HepG2 (cell line): Measurements from ENCODE around the gene GGA1. TPM values are rescaled to one million over a fixed set of nuclear protein-coding genes. Genes with fewer than 3 reads are reported as not detected.
A peak's percentile ranks its signal among the peaks of the same experiment; 100 is the strongest.

Source experiments
- CENPT ChIP-seq: sonication (generic); formaldehyde crosslinking; IDR thresholded peaks from 2 replicates; pipeline ENCODE4 v1.8.0; 2022; ENCODE audit warnings: low read depth, mild to moderate bottlenecking, moderate library complexity, missing genetic modification reagents
- CERS6 ChIP-seq: sonication (generic); formaldehyde crosslinking; IDR thresholded peaks from 2 replicates; pipeline ENCODE4 v1.5.0; 2020; ENCODE audit warnings: missing genetic modification reagents
- CSRNP2 ChIP-seq: sonication (generic); formaldehyde crosslinking; conservative IDR thresholded peaks from 2 replicates; pipeline ENCODE4 v1.8.0; 2022; ENCODE audit warnings: low read depth, missing genetic modification reagents
- ELF3 ChIP-seq: IDR thresholded peaks from 2 replicates; pipeline ENCODE4 v1.6.1; 2016; ENCODE audit warnings: missing genetic modification reagents, missing compliant biosample characterization
- IRF2 ChIP-seq: IDR thresholded peaks from 2 replicates; pipeline ENCODE4 v1.6.1; 2018; ENCODE audit warnings: missing genetic modification reagents, missing compliant biosample characterization
- KLF12 ChIP-seq: sonication (generic); formaldehyde crosslinking; IDR thresholded peaks from 2 replicates; pipeline ENCODE4 v1.4.0; 2020; ENCODE audit warnings: missing genetic modification reagents, borderline replicate concordance
- NCOA2 ChIP-seq: sonication (generic); formaldehyde crosslinking; IDR thresholded peaks from 2 replicates; pipeline ENCODE4 v1.8.0; 2022; ENCODE audit warnings: inconsistent platforms
- NRL ChIP-seq: sonication (generic); formaldehyde crosslinking; IDR thresholded peaks from 2 replicates; pipeline ENCODE4 v1.5.0; 2020; ENCODE audit warnings: missing genetic modification reagents, mild to moderate bottlenecking, moderate library complexity, borderline replicate concordance
- PCBP2 ChIP-seq: fragments of 200-400 bp; formaldehyde crosslinking; optimal IDR thresholded peaks from 2 replicates; pipeline ENCODE3; 2018; ENCODE audit warnings: low read length, low read depth; ENCODE audit not compliant: poor library complexity, severe bottlenecking
- PHF8 ChIP-seq: sonication (generic); formaldehyde crosslinking; IDR thresholded peaks from 2 replicates; pipeline ENCODE4 v1.5.0; 2020; ENCODE audit warnings: missing genetic modification reagents
- POLR2AphosphoS5 ChIP-seq: IDR thresholded peaks from 2 replicates; pipeline ENCODE4 v1.6.1; 2012; ENCODE audit warnings: low read depth, low read length
- SSRP1 ChIP-seq: IDR thresholded peaks from 2 replicates; pipeline ENCODE4 v1.6.1; 2016; ENCODE audit warnings: control low read depth
- TAF15 ChIP-seq: fragments of 200-400 bp; formaldehyde crosslinking; IDR thresholded peaks from one replicate; pipeline ENCODE4 v1.6.1; 2018; ENCODE audit warnings: mild to moderate bottlenecking, low read depth, low read length; ENCODE audit not compliant: poor library complexity, severe bottlenecking
- TIGD3 ChIP-seq: sonication (generic); formaldehyde crosslinking; IDR thresholded peaks from 2 replicates; pipeline ENCODE4 v1.5.1; 2020; ENCODE audit warnings: mild to moderate bottlenecking, missing genetic modification reagents, borderline replicate concordance
- TRIM24 ChIP-seq: sonication (generic); formaldehyde crosslinking; IDR thresholded peaks from 2 replicates; pipeline ENCODE4 v1.8.0; 2022; ENCODE audit warnings: mild to moderate bottlenecking, missing genetic modification reagents
- ZBTB20 ChIP-seq: sonication (generic); formaldehyde crosslinking; IDR thresholded peaks from 2 replicates; pipeline ENCODE4 v1.8.1; 2023; ENCODE audit warnings: missing genetic modification reagents, low read depth, mild to moderate bottlenecking, borderline replicate concordance
- ZBTB33 ChIP-seq: sonication (generic); formaldehyde crosslinking; IDR thresholded peaks from 2 replicates; pipeline ENCODE4 v1.4.0; 2020; ENCODE audit warnings: missing genetic modification reagents
- ZMYM2 ChIP-seq: sonication (generic); formaldehyde crosslinking; IDR thresholded peaks from 2 replicates; pipeline ENCODE4 v1.8.0; 2022; ENCODE audit warnings: mild to moderate bottlenecking, missing genetic modification reagents
- ZNF24 ChIP-seq: fragments of 450-650 bp; IDR thresholded peaks from 2 replicates; pipeline ENCODE4 v1.6.1; 2017; ENCODE audit warnings: antibody characterized with exemption, mild to moderate bottlenecking
- ZNF343 ChIP-seq: sonication (generic); formaldehyde crosslinking; IDR thresholded peaks from 2 replicates; pipeline ENCODE4 v1.4.0; 2020; ENCODE audit warnings: mild to moderate bottlenecking, missing genetic modification reagents
- ZNF713 ChIP-seq: sonication (generic); formaldehyde crosslinking; IDR thresholded peaks from 2 replicates; pipeline ENCODE4 v1.4.0; 2020; ENCODE audit warnings: mild to moderate bottlenecking, missing genetic modification reagents
- ZNF784 ChIP-seq: sonication (generic); formaldehyde crosslinking; IDR thresholded peaks from 2 replicates; pipeline ENCODE4 v1.5.1; 2020; ENCODE audit warnings: missing genetic modification reagents, mild to moderate bottlenecking, borderline replicate concordance
- ZNF816 ChIP-seq: sonication (generic); formaldehyde crosslinking; IDR thresholded peaks from 2 replicates; pipeline ENCODE4 v1.8.0; 2022; ENCODE audit warnings: missing genetic modification reagents, mild to moderate bottlenecking, borderline replicate concordance
- polyA plus RNA-seq, 8 experiments: library from polyadenylated mRNA; depleted of rRNA in 3 of 8; stranded (reverse) in 7 of 8; unstranded in 1 of 8; fragments of >200 nt; fragmentation: Illumina TruSeq in 4 of 8; extraction: Trizol in 4 of 8; gene quantifications; 2 replicates each; pipeline versions ENCODE4 v1.2.1 to v1.2.3, GENCODE V29; 2011 to 2016; ENCODE audit warnings: low read depth in 4 of 8, missing spikeins in 1 of 8, mixed read lengths in 1 of 8; ENCODE audit not compliant: insufficient read depth in 1 of 8
- total RNA-seq, 5 experiments: library from RNA; depleted of rRNA; stranded (reverse); fragments of >200 nt; fragmentation: Illumina TruSeq; extraction: Trizol; gene quantifications; 2 replicates each; pipeline ENCODE4 v1.2.3, GENCODE V29; 2016; ENCODE audit warnings: low read depth in 1 of 5

The GGA1 gene
- total and polyA plus RNA-seq, 2 of the 13 experiments (the other 11 are each of a cell fraction or from before 2014, with no cell fraction given): 29.1 to 87.2 TPM

GRCh38 chr22:37561212-37562048, 47.2 kb upstream of the GGA1 start (continued):
- TF ChIP-seq IRF2 (CRISPR knock-in tag) (peak; percentile 83; the same call in 1 of the 2 replicates), NCOA2 (CRISPR knock-in tag) (peak; percentile 79), CERS6 (CRISPR knock-in tag) (no peak), ZNF343 (CRISPR knock-in tag) (peak; percentile 74), PCBP2 (no peak), ZNF816 (CRISPR knock-in tag) (peak; percentile 71; the same call in 1 of the 2 replicates), POLR2AphosphoS5 (peak; percentile 68), SSRP1 (CRISPR knock-in tag) (no peak; the same call in 1 of the 2 replicates), ZNF713 (CRISPR knock-in tag) (no peak), ZNF784 (CRISPR knock-in tag) (no peak), ZBTB20 (CRISPR knock-in tag) (peak; percentile 90; the same call in 1 of the 2 replicates), TAF15 (no peak), CSRNP2 (CRISPR knock-in tag) (no peak), TRIM24 (CRISPR knock-in tag) (no peak), KLF12 (CRISPR knock-in tag) (peak; percentile 80), ZBTB33 (CRISPR knock-in tag) (peak; percentile 80), ZMYM2 (CRISPR knock-in tag) (0 out of 2 replicates have a peak, but pooled peaks have one; percentile 39), ZNF24 (no peak), NRL (no peak; the same call in 1 of the 2 replicates), TIGD3 (0 out of 2 replicates have a peak, but pooled peaks have one; percentile 16), CENPT (CRISPR knock-in tag) (no peak), PHF8 (CRISPR knock-in tag) (peak; percentile 66), ELF3 (CRISPR knock-in tag) (peak; percentile 80)
